Muscle layer of duodenum (tissue), 2 donors: ENCODE results near the gene SLC39A11.
"Not testable (repeated sequence)": the region's sequence is repeated elsewhere in the genome, so short reads cannot be mapped to it uniquely, and the experiment has no call there.

Experiments used
- H3K27ac ChIP-seq: one replicate; pipeline ENCODE4 v1.7.0; 2013; ENCODE audit warnings: mild to moderate bottlenecking, low read length
- H3K27me3 ChIP-seq: one replicate; pipeline ENCODE4 v1.7.0; 2013; ENCODE audit warnings: low read depth, mild to moderate bottlenecking, control low read depth, low read length
- H3K36me3 ChIP-seq, 2 donors: one replicate each; pipeline ENCODE4 v1.7.0; 2013; ENCODE audit warnings: low read length in 2 of 2, control low read depth in 1 of 2, mild to moderate bottlenecking in 1 of 2; ENCODE audit not compliant: insufficient read depth in 2 of 2, control insufficient read depth in 1 of 2
- H3K4me1 ChIP-seq, 2 donors: one replicate each; pipeline ENCODE4 v1.7.0; 2013; ENCODE audit warnings: low read length in 2 of 2, mild to moderate bottlenecking in 2 of 2, control low read depth in 1 of 2, moderate library complexity in 1 of 2; ENCODE audit not compliant: insufficient read depth in 2 of 2, control insufficient read depth in 1 of 2
- H3K4me3 ChIP-seq, 2 donors: one replicate each; pipeline ENCODE4 v1.7.0; 2013; ENCODE audit warnings: low read length in 2 of 2, low read depth in 1 of 2, mild to moderate bottlenecking in 1 of 2
- H3K9me3 ChIP-seq, 2 donors: one replicate each; pipeline ENCODE4 v1.7.0; 2013; ENCODE audit warnings: low read length in 2 of 2, control low read depth in 1 of 2, mild to moderate bottlenecking in 1 of 2; ENCODE audit not compliant: control insufficient read depth in 1 of 2
- donor health status: healthy.

Gene SLC39A11

DNA sequence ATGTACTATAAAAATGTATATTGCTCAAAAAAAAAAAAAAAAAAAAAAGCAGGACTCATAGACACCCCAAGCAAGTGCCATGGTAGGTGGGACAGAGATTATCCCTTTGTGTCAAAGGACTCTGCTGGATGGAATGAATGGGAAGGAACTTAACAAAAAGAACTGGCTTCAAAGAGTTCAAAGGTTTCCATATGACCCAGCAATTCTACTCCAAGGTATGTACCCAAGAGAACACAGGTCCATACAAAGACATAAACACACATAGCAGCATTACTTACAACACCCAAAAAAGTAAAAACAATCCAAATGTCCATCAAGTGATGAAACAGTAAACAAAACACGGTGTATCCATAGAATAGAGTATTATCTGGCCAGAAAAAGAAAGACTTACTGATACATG, 255.2 kb downstream of the SLC39A11 start:
- no peaks in the 10 kb centered on the region for H3K27me3 ChIP-seq
- H3K9me3 ChIP-seq, result peaks cover 0 to 4% of the 10 kb centered on the region in 2 donors
- H3K27ac ChIP-seq, result no peak overlapping the region
- peaks cover 0 to 8% of the 10 kb centered on the region in 2 donors for H3K36me3 ChIP-seq
- no peaks in the 10 kb centered on the region for H3K4me1 ChIP-seq
- H3K4me3 ChIP-seq, result no peak overlapping the region

DNA sequence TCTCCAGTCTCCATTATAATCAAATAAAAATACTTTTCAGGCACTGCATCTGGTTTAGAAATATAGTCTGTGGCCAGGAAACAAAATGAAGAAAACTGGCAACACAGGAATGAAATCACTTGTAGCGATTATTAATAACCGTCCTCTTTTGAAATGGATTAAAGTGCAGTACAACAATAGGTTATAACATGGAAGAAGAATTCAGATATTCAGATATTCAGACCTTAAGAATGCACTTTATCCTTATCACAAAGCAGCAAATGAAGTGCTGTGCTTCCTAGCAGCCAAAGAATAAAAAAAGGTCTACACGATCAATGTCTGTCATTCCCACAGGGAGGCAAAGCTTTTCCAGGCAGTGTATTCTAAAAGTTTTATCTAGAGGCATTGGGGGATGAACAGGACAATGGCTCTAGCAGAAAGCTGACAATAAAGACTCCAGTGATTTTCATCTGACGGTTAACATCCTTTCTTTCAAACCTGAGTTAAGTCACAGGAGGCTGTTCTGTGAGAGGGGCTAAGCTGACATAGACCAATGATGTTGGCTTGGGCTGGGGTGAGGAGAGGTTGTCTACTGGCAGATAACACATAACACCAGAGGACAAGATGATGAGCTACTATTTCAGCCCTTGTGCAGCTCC, 259.2 kb downstream of the SLC39A11 start:
- Histone ChIP-seq H3K36me3 (peaks cover 0 to 3% of the 10 kb centered on the region in 2 donors), H3K27me3 (no peaks in the 10 kb centered on the region), H3K4me1 (no peaks in the 10 kb centered on the region), H3K27ac (no peak overlapping the region), H3K9me3 (no peaks in the 10 kb centered on the region), H3K4me3 (no peak overlapping the region)

DNA sequence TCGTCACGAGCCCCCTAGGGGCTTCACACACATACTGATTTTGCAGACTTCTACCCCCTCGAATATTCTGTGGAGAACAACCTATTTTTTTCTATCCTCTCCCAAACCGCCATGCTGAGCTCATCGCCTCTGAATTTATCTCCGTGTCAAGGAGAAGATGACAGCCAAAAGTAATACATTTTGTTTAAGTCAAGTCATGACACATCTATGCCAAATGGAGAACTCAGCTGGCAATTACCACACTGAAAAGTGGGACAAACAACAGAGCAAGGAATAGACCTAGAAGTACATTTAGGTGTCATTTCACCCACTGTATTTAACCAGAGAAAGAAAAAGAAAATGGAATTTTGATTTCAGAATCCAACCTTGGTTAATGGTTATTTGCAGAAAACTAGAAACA, 260.2 kb downstream of the SLC39A11 start:
- H3K36me3 ChIP-seq, result peaks cover 0 to 3% of the 10 kb centered on the region in 2 donors
- H3K27me3 ChIP-seq, result no peaks in the 10 kb centered on the region
- no peak overlapping the region for H3K4me3 ChIP-seq
- H3K27ac ChIP-seq, result no peak overlapping the region
- no peaks in the 10 kb centered on the region for H3K4me1 ChIP-seq
- no peaks in the 10 kb centered on the region for H3K9me3 ChIP-seq

DNA sequence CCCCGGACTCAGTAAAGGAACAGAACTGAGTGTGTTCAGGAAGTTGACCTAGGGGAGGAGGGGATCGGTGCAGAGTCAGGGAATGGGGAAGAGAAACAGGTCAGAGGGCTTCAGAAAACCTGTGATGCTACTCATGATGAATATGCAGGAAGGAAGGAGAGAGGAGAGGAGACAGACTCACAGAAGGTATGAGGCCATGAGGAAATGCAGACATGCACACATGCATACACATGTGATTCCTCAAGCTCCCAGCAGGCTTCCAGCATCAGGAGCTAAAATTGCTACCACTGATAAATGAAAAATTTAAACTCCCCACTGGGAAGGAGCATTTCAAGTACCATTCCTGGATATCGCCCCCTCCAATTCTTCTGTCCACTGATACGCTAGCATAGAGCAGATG, 262.6 kb downstream of the SLC39A11 start:
- Histone ChIP-seq H3K4me3 (no peak overlapping the region), H3K27ac (no peak overlapping the region), H3K27me3 (no peaks in the 10 kb centered on the region), H3K9me3 (peaks cover 0 to 12% of the 10 kb centered on the region in 2 donors), H3K36me3 (peaks cover 0 to 3% of the 10 kb centered on the region in 2 donors), H3K4me1 (no peaks in the 10 kb centered on the region)

DNA sequence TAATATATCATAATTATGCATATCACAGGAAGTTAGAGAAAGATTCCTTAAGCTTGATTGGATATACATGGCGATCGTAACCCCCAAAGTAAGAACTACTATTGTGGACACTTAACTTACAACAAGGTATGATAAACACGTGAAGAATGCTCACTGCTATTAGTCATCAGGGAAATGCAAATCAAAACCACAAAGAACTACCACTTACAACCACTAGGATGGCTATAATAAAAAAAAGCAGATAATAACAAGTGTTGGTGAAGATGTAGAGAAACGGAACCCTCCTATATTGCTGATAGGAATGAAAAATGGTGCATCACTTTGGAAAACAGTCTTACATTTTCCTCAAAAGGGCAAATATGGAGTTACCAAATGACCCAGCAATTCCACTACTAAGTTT, 265.9 kb downstream of the SLC39A11 start:
- H3K9me3 ChIP-seq, result peaks cover 0 to 20% of the 10 kb centered on the region in 2 donors
- H3K27ac ChIP-seq, result no peak overlapping the region
- H3K4me1 ChIP-seq, result no peaks in the 10 kb centered on the region
- no peaks in the 10 kb centered on the region for H3K27me3 ChIP-seq
- no peak overlapping the region for H3K4me3 ChIP-seq
- peaks cover 0 to 9% of the 10 kb centered on the region in 2 donors for H3K36me3 ChIP-seq

DNA sequence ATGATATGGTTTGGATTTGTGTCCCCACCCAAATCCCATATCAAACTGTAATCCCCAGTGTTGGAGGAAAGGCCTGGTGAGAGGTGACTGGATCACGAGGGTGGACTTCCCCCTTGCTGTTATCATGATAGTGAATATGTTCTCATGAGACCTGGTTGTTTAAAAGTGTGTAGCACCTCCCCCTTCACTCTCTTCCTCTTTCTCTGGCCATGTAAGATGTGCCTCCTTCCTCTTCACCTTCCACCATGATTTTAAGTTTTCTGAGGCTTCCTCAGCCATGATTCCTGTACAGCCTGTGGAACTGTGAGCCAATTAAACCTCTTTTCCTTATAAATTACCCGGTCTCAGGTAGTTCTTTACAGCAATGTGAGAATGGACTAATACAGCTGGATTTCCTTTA, 266.4 kb downstream of the SLC39A11 start:
- not testable (repeated sequence) for H3K36me3 ChIP-seq, H3K27me3 ChIP-seq, H3K27ac ChIP-seq, H3K4me3 ChIP-seq, H3K4me1 ChIP-seq
- H3K9me3 ChIP-seq, result peaks cover 0 to 20% of the 10 kb centered on the region in 2 donors

DNA sequence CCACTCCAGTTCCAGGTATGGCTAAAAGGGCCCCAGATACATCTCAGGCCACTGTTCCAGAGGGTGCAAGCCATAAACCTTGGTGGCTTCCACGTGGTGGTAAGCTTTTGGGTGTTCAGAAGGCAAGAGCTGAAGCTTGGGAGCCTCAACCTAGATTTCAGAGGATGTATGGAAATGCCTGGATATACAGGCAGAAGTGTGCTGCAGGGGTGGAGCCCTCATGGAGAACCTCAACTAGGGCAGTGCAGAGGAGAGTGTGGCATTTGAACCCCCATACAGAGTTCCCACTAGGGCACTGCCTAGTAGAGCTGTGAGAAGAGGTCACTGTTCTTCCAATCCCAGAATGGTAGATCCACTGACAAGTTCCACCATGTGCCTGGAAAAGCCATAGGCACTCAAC, 267.3 kb downstream of the SLC39A11 start:
- Histone ChIP-seq H3K36me3 (peaks cover 0 to 9% of the 10 kb centered on the region in 2 donors), H3K27me3 (no peaks in the 10 kb centered on the region), H3K4me1 (no peaks in the 10 kb centered on the region), H3K27ac (no peak overlapping the region), H3K9me3 (peaks cover 0 to 20% of the 10 kb centered on the region in 2 donors), H3K4me3 (no peak overlapping the region)

DNA sequence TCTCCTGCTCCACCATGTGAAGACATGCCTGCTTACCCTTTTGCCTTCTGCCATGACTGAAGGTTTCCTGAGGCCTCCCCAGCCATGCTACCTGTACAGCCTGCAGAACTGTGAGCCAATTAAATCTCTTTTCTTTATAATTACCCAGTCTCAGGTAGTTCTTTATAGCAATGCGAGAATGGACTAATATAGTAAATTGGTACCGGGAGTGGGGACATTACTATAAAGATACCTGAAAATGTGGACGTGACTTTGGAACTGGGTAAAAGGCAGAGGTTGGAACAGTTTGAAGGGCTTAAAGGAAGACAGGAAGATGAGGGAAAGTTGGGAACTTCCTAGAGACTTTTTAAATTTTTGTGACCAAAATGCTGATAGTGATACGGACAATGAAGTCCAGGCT, 268.2 kb downstream of the SLC39A11 start:
- not testable (repeated sequence) for H3K4me3 ChIP-seq
- H3K9me3 ChIP-seq, result peaks cover 0 to 20% of the 10 kb centered on the region in 2 donors

DNA sequence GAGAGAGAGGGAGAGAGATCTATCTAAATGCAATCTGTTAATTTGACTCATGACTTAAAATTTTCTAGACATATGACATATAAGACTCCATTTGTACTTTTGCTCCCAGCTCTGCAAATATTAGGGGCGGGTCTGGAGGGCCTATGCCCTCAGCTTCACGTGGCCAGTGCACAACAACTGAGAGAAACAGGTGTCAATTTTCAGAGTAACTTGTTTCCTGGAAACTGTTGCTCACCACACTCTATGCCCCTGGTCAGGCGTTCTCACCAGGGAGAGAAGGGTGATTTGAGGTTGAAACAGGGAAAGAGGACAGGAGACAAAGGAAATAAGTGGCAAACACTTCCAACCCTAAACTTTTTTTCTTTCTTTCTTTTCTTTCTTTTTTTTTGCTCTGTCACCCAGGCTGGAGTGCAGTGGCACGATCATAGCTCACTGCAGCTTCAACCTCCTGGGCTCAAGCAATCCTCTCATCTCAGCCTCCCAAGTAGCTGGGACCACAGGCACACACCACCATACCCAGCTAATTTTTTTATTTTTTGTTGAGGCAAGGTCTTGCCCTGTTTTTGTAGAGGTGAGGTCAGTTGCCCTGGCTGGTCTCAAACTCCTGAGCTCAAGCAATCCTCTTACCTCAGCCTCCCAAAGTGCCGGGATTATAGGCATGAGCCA, 270.0 kb downstream of the SLC39A11 start:
- Histone ChIP-seq H3K4me1 (no peaks in the 10 kb centered on the region), H3K27me3 (no peaks in the 10 kb centered on the region), H3K4me3 (no peak overlapping the region), H3K27ac (no peak overlapping the region), H3K36me3 (peaks cover 0 to 9% of the 10 kb centered on the region in 2 donors), H3K9me3 (peaks cover 0 to 20% of the 10 kb centered on the region in 2 donors)

More for the DNA sequence above, 268.2 kb downstream of the SLC39A11 start:
- not testable (repeated sequence) for H3K4me1 ChIP-seq, H3K27ac ChIP-seq, H3K36me3 ChIP-seq, H3K27me3 ChIP-seq

DNA sequence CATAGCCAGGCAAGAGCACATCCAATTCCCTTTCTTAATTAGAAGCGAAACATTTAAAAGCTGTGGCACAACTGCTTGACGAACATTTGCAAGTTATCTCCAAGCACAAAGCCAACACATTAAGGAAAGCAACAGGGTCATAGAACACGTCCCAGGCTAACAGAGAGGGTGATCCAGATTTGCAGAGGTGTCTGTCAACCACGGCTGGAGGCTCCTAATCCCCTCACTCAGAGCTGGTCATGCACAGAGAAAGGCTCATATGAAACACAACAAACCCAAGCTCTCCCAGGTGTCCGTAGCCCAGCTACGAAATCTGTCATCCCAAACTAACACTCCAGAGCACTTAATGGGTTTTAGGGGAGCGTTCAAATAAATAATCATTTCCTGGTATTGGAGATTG, 276.1 kb downstream of the SLC39A11 start:
- H3K27ac ChIP-seq, result no peak overlapping the region
- H3K27me3 ChIP-seq, result no peaks in the 10 kb centered on the region
- H3K9me3 ChIP-seq, result peaks cover 0 to 8% of the 10 kb centered on the region in 2 donors
- H3K36me3 ChIP-seq, result peaks cover 0 to 4% of the 10 kb centered on the region in 2 donors
- H3K4me3 ChIP-seq, result no peak overlapping the region
- H3K4me1 ChIP-seq, result no peaks in the 10 kb centered on the region

DNA sequence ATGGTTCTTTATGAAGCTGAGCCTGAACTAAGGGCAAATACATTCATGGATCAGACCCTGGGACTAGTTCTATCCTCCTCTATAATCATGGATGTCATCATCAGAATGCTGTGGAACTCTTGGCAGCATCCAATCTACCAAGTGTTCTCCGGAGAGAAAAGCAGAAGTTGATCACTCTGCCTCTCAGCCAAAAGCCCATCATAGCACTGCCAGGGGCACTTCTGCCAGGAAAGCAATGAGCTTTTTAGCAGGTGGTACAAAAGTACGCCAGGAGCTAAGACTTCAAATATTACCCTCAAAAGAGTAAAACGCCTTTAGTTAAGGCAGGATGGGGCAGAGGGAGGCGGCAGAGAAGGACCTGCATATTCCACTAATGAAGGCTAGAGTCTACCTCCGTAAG, 279.0 kb downstream of the SLC39A11 start:
- H3K4me3 ChIP-seq, result no peak overlapping the region
- H3K36me3 ChIP-seq, result peaks cover 0 to 4% of the 10 kb centered on the region in 2 donors
- H3K27ac ChIP-seq, result no peak overlapping the region
- no peaks in the 10 kb centered on the region for H3K27me3 ChIP-seq
- H3K9me3 ChIP-seq, result peaks cover 4 to 13% of the 10 kb centered on the region in 2 donors
- H3K4me1 ChIP-seq, result no peaks in the 10 kb centered on the region
